ENCODE results near the gene NAB2.

DNA sequence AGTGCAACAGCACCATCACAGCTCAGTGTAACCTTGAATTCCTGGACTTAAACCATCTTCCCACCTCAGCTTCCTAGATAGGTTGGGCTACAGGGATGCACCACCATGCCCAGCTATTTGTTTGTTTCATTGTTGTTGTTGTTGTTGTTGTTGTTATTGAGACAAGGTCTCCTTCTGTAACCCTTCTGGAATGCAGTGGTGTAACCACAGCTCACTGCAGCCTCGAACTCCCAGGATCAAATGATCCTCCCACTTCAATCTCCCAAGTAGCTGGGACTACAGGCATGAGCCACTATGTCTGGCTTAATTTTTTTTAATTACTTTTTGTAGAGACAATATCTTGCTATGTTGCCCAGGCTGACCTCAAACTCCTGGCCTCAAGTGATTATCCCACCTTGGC lies 9.1 kb upstream of the NAB2 start:
- TF ChIP-seq POLR2AphosphoS5 (IDR thresholded peaks at IDR 0.05), result no peak
- TF ChIP-seq, protein P1, sequence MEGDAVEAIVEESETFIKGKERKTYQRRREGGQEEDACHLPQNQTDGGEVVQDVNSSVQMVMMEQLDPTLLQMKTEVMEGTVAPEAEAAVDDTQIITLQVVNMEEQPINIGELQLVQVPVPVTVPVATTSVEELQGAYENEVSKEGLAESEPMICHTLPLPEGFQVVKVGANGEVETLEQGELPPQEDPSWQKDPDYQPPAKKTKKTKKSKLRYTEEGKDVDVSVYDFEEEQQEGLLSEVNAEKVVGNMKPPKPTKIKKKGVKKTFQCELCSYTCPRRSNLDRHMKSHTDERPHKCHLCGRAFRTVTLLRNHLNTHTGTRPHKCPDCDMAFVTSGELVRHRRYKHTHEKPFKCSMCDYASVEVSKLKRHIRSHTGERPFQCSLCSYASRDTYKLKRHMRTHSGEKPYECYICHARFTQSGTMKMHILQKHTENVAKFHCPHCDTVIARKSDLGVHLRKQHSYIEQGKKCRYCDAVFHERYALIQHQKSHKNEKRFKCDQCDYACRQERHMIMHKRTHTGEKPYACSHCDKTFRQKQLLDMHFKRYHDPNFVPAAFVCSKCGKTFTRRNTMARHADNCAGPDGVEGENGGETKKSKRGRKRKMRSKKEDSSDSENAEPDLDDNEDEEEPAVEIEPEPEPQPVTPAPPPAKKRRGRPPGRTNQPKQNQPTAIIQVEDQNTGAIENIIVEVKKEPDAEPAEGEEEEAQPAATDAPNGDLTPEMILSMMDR (IDR thresholded peaks at IDR 0.05), result no peak
- no peak for TF ChIP-seq POLR2A (IDR thresholded peaks at IDR 0.05)
